NCI-H128 (cell line): Measurements from ENCODE around the gene P2RX6.
"Not testable (repeated sequence)": the region's sequence is repeated elsewhere in the genome, so short reads cannot be mapped to it uniquely, and the experiment has no call there.

ENCODE experiments used
- DNase-seq: peaks from one replicate; lab custom pipeline; 2025; ENCODE audit not compliant: unreplicated experiment; lab: John Stamatoyannopoulos, UW

The P2RX6 gene

DNA sequence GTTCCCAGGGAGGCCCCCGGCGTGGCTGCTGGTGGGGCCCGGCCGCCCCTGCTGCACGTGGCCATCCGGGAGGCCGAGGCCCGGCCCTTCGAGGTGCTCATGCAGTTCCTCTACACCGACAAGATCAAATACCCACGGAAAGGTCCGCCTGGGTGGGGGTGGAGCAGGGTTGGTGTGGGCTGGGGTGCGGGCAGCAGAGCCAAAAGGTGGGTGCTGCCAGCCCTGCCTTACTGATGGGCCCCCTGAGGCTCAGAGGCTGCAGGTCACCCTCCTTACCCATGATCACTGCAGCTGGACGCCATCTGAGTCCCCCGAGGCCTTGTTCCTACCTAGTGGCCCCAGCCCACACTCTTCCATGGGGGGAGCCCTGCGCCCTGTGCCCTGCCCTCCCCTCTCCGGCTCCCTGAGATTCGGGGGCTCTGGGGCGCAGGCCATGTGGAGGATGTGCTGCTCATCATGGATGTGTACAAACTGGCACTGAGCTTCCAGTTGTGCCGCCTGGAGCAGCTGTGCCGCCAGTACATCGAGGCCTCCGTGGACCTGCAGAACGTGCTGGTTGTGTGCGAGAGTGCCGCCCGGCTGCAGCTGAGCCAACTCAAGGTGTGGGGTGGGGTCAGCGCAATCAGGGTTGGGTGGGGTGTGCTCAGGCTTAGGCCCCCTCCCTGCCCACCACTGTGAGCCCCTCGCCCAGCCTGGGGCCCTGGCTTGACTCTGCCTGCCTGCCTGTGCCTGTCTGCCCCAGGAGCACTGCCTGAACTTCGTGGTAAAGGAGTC is 20.6 kb upstream of the P2RX6 start:
- no peak for DNase-seq

DNA sequence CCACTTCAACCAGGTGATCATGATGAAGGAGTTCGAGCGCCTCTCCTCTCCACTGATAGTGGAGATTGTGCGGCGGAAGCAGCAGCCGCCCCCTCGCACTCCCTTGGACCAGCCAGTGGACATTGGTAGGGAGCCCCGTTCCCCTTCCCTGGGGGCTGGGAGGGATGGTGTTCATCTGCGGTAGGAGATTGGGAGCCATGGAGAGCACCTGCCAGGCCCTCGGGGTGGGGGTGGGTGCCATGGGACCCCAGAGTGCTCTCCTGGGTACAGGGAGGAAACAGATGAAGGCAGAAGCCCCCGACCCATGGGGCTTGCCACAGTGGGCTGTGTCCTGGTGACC is 20.1 kb upstream of the P2RX6 start:
- DNase-seq = no peak

DNA sequence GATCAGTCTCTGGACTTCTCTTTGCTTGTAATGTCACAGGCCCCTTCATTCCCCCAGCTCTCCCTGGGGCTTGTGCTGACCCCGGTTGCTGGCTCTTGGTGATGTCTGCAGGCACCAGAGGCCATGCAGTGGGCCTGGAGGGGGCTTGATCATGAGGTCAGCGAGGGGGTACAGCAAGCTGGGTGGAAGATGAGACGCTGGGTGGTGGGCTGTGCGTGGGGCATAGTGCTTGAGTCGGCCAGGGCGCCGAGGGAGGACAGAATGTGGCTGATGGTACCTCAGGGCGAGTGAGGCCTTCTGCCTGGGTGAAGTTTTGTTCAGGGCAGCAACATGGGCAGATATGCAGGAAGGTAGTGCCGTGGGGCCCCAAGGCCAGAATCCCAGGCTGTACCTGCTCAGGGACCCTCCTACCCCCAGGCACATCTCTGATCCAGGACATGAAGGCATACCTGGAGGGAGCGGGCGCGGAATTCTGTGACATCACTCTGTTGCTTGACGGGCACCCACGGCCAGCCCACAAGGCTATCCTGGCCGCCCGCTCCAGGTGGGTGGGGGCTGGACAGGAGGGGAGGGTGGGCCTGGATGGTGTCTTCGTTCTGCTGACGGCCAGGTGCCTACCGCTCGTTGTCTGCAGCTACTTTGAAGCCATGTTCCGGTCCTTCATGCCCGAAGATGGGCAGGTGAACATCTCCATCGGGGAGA is 19.5 kb upstream of the P2RX6 start:
- no peak for DNase-seq

DNA sequence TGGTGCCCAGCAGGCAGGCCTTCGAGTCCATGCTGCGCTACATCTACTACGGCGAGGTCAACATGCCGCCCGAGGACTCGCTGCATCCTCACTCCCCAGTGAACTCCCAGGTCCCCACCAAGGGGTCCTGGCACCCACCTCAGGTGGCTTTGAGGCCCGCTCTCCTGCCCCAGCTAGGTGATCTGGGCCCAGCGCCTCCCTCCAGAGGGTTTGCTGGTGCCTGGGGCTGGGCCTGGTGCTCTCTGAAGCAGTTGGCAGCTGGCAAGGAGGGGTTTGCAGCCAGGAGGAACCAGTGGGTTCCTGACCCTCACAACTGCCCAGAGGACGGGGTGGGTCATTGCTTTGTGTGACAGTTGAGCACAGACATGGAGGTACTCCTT is 18.9 kb upstream of the P2RX6 start:
- no peak for DNase-seq

DNA sequence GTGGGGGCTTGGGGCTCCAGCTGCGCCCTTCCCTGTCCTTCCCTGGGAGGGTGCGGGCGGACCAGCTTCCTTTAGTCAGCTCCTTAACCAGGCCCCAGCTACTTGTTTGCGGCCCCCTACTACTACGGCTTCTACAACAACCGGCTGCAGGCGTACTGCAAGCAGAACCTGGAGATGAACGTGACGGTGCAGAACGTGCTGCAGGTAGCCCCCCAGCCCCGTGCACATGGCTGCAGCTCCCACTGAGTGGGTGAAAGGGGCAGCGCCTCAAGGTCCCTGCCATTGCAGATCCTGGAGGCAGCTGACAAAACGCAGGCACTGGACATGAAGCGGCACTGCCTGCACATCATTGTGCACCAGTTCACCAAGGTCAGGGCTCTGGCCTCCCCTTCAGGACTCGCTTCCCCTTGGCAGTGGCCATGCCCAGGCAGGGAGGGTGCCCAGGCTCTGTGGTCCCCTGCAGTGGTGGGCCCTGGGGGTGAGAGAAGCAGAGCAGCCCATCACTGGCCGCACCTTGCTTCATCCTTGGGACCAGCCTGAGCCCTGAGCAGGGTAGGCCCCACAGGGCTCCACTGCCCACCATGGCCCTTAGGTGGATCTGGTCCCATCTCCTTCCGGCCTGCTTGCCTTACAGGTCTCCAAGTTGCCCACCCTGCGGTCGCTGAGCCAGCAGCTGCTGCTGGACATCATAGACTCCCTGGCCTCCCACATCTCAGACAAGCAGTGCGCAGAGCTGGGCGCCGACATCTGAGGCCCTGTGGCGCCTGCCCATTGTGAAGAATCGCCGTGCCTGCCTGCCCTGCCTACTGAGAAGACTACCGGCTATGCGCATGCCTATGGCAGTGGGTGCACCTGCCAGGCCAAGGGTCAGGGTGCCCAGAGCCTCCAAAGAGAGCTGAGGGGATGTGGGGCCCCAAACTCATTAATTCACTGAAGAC is 18.1 kb upstream of the P2RX6 start:
- no peak for DNase-seq

DNA sequence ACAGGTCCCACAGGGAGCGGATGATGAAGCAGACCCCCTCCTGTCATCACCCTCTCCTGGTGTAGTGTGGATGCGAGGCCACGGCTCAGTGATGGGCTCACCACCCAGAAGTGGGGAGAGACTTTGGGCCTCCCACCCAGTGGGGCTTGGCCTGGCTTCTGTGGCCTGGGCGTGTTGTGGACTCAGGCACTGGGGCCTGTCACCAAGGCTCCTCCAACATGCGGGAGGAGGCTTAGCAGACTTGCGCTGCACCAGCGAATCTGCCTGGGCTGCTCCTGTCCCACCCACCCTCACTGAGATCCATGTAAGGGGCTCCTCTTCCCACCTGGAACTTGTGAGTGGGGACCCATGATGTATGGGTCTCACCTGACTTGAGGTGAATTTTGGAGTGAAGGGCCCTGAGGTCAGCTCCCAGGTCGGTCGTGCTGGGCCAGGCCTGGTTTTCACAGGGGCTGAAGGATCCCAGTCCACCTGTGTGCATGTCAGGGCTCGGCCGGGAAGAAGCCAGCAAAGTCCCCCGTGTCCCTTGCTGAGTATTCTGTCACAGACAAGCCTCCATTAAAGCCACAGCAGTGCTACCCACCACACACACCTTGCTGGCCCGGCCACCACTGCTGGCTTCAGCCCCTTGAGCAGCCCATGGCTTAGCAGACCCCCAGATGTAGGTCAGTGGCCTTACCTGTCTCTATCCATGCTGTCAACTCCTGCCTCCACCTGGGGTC is 17.3 kb upstream of the P2RX6 start:
- DNase-seq = no peak

DNA sequence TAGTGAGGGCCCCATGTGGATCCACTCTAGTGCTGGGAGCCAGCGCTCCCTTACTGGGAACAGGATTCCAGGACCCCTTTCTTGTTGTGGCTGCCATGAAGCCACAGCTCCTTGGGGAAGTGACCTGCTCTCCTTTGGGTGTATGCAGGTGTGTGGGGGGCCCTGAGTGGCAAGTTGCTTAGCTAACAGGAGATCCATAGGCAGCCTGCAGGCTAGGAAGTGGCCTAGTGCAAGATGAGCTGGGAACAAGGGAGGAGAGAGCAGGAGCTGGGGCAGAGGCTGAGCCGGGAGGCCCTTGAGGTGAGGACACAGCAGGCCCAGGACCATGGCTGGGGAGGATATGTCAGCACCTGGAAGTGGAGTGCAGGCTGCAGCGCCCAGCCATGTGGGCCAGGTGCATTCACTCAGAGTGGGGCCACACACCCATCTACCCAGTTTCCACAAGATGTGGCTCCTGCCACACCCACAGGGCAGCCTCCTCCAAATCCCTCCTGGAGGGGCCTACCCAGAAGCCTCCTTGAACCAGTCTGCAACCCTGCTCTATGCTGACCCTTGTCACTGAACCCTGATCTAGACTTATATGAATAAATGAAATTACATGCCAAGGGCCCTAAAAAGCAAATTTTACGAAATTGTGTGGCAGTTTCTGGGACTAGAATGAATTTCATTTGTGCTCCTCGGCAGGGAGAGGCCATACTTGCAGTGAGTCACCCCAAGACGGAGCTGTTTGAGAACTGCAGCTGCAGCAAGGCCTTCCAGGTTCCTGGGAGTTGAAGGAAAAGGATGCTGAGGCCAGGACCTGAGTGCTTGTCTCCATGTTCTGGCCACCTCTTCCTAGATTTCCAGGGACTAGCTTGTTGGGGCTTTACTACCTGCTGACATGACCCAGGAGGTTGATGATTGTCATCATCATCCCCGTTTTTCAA is 16.3 kb upstream of the P2RX6 start:
- no peak for DNase-seq

DNA sequence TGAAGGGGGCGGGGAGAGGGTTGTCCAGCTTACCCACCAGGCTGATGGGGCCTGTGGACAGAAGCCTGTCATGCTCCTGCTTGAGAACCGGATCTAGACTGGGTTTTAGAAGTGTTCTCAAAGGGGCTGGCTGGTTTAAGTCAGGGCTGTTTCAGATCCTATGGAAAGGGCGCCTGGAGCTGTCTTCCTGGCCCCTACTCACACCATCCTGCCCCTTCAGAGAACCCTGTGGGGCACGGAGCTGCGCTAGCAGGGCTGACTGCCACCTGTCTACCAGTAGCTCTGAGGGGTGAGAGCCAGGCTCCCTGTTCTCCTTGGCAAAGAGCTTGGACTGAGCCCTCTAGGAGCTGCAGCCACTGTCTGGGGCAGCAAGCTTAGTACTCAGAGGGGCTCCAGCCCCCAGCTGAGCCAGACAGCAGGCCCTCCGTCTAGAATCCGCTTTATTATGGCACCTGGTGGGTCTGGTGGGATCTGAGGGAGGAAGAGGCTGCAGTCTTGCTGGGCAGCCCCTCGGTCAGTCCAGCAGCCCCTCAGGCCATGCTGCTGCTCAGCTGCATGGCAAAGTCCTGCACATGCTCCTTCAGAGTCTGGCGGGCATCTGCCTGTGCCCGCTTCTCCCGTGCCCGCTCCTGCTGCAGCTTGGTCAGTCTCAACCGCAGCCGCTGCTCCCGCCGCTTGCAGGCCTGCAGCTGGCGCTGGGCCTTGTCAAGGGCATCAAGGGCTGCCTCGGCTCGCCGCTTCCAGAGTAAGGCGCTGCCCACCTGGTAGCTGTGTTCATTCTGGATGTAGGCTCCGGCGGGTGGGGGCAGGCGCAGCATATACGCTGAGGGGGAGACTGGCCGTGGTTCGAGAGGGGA is 15.4 kb upstream of the P2RX6 start:
- DNase-seq = no peak

DNA sequence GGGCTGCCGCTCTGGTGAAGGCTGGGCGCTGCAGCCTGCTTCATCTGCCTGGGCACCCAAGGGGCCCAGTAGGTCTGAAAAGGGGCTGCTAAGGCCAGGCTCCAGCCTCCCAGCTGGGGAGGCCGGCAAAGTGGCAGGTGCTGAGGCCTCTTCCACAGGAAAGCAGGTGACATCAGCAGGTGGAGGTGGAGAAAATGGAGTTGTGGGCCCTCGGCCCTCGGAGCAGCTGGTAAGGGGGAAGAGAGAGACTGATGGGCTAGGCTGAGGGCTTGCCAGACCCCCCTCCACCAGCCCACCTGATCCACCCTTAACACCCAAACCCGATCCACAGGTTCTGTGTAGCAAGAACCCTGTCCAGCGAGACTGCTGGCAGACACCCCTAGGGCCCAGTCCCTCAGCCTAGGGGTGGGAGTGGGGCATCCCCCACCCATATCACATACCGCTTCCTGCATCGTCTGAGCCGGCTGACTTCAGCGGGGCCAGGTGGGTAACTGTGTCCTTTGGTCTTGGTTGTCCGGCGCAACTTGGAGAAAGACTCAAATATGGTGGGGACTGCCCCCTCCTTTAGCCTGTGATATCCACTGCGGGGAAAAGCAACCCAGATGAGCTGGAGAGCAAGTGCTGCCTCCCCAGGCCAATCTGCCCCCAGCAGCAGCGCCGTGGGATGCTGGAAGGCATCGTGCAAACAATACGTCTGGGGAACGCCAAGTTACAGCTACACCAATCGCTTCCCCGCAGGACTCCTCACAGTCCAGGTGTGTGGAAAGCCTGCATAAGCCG is 14.6 kb upstream of the P2RX6 start:
- no peak for DNase-seq

DNA sequence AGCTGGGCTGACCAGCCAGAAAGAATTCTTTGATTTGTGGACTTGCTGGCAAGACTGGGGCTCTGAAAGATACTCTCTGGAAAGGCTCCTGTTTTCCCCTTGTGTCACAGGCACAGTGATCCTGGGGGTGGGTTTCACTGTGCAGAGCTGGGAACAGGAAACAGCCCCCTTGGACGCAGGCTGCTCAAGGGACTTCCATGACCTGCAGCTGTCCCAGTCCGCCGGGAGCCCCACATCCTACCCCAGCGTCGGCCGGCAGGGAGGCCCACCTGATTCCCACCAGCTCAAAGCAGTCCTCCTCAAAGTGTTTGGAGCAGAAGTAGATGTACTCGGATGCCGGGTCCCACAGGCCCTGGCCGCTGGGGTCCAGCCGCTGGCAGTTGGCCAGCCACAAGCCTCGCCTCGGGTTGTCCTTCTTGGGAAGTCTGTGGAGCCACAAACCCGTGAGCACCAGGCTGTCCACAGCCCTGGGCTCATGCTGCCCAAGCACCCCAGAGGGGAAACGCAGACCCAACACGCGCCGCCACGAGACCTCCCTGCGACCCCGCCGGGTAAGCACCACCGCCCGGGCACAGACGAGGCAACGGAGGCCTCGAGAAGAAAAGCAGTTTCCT is 13.9 kb upstream of the P2RX6 start:
- DNase-seq = no peak

DNA sequence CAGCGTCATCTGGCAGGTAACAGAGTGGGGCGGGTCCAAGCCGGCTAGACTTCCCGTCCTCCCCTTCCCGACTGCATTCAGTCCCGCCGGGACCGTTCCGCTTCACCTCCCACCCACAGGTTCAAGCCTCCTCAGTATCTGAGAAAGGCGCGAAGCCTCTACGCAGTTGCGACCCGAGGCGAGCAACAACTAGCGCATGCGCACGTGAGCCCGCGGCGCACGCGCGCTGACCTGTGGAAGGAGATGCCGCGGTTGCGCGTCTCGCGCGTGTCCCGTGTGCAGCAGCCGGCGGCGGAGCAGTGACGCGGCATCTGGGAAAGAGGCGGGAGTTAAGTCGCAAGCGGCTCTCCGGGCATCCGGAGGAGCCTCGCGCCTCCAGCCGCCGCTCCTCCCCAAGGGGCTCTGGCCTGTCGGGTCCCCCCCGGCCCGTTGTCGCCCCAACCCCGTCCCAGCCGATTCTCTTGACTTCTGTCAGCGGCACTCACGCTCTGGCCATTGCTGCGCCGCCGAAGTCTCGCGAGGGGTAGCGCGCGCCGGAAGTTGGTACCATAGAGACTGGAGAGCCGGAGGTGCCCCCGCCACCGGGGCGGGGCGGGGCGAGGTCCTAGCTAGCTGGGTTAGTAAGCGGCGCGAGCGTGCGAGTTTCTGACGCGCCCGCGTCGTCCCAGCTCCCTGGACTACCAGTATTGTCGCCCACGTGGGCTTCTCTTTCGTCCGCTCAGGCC is 13.2 kb upstream of the P2RX6 start, which contains the start of gene THAP7:
Gene THAP7 (minus strand): TSS at position 518 of the 725 bp plus-strand sequence. CDS start 207 bp downstream, at position 311.
- peak; percentile 81 for DNase-seq

DNA sequence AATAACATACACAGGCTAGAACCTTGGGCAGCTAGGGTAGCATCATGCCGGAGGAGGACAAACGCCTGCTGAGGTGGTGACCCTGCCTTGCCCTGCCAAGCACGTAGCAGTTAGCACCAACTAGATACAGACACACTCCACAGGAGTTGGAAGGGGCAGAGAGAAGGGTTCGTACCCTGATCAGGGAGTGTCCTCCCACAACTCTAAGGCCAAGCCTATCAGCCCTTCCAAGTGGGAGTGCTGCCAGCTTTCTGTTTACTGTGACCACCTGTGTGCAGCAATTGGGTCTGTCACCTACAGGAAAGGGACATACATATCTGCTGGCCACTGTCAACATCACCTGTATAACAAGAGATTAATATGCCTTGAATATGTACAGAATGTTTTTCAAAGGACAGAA is 11.2 kb upstream of the P2RX6 start:
- DNase-seq = no peak

DNA sequence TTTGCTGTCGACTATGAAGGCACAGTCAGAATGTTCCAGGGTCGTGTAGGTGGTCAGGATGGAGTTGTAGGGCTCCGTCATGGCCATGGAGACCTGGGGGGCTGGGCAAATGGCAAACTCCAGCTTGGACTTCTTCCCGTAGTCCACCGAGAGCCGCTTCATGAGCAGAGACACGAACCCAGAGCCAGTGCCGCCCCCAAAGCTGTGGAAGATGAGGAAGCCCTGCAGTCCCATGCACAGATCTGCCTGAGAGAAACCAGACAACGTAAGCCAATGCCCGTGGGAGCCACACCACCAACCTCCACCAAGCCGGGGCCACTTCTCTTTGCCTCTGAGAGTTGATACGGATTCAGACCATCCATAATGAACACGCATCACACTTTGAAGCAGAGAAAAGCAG is 5.8 kb upstream of the P2RX6 start:
- DNase-seq = not testable (repeated sequence)

DNA sequence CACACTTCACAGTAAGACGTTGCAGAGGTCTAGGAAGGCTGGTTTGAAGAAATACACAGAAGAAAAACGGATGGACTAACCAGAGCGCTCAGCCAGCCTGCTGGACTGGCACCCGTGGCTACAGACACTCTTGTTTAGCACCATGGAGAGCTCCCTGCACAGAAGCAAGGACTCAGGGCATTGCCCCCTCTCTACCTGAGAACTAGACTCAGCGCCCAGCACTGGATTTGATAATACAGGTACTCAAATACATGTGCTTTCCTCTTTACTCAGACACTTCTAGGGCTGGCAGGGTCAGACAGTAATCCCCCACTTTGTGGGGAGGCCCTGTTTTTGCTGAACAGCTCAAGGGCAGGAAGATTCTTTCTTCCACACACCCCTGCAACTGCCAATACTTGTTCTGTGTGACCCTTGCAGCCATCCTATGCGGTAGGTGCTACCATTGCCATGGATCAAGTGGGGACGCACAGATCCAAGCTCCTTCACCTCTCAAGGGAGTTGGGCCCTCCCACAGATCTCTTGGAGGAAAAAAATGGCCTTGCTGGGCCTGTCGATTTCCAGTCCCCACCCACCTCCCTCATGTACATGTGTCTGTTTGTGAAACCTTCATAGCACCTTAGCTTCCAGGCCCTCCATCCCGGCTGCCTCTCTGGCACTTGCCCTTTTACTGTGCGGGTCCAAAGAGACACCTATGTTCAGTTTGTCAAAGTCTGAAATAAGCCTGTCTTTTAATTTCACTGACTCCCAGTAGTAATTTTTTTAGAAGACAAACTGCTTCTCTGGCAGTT is 5.1 kb upstream of the P2RX6 start:
- no peak for DNase-seq

DNA sequence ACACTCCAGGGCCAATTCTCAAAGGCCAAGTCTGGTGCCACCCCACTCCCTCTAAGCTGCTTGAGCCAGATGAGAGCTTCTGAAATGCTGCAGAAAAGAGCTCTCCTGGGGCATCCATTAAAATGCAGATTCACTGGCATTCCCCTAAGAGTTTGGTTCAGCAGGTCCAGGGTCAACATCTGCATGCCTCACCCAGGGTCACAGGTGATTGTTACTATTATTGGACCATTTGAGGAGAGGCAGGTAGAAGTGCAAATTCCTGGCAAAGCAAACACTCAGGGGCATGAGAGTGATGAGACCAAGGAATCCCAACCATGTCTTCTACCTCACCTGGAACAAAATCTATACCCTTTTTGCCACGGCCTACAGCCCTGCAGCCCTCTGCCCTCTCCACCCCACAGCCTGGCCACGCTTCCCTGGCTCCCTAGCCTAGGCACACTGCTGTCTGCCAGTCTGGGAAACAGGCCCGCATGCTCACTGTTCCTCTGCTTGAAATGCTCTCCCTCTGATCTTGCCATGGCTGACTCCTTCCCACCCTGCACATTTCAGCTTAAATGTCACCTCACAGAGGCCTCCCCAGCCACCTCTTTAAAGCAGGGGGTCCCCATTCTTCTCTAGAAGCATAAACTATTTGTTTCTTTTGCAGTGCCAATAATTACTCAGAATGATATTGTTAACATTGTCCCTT is 4.4 kb upstream of the P2RX6 start:
- DNase-seq = no peak
